Measurements from ENCODE around the gene EMILIN3.

DNA sequence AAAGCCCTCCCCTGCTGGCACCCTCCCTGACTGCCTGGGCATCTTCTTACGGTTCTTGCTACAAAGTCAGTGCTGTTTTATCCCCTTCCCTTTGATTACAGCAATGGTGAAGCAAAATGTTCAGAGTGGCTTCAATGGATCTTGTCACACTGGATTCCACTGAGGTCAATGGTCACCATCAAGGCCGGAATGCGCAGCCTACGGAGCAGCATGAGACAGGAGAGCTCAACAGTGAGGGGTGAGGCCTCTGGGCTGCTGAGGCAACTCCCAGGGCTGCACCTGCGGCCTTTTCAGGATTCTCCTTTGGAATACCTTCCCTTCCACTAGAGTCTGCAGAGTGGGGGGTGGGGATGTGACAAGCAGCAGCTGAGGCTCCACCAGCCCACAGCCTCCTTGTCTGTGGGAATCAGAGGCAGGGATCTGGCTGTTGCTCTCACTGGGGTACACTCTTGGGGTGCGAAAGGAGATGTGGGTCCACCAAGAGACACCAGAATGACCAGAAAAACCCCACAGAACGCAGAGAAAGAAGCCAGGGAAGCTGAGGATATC lies 40.4 kb upstream of the EMILIN3 start:
- TF ChIP-seq, protein P1, sequence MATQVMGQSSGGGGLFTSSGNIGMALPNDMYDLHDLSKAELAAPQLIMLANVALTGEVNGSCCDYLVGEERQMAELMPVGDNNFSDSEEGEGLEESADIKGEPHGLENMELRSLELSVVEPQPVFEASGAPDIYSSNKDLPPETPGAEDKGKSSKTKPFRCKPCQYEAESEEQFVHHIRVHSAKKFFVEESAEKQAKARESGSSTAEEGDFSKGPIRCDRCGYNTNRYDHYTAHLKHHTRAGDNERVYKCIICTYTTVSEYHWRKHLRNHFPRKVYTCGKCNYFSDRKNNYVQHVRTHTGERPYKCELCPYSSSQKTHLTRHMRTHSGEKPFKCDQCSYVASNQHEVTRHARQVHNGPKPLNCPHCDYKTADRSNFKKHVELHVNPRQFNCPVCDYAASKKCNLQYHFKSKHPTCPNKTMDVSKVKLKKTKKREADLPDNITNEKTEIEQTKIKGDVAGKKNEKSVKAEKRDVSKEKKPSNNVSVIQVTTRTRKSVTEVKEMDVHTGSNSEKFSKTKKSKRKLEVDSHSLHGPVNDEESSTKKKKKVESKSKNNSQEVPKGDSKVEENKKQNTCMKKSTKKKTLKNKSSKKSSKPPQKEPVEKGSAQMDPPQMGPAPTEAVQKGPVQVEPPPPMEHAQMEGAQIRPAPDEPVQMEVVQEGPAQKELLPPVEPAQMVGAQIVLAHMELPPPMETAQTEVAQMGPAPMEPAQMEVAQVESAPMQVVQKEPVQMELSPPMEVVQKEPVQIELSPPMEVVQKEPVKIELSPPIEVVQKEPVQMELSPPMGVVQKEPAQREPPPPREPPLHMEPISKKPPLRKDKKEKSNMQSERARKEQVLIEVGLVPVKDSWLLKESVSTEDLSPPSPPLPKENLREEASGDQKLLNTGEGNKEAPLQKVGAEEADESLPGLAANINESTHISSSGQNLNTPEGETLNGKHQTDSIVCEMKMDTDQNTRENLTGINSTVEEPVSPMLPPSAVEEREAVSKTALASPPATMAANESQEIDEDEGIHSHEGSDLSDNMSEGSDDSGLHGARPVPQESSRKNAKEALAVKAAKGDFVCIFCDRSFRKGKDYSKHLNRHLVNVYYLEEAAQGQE (IDR thresholded peaks at IDR 0.05; ENCODE audit: low read depth), result no peak
- TF ChIP-seq, protein P2, sequence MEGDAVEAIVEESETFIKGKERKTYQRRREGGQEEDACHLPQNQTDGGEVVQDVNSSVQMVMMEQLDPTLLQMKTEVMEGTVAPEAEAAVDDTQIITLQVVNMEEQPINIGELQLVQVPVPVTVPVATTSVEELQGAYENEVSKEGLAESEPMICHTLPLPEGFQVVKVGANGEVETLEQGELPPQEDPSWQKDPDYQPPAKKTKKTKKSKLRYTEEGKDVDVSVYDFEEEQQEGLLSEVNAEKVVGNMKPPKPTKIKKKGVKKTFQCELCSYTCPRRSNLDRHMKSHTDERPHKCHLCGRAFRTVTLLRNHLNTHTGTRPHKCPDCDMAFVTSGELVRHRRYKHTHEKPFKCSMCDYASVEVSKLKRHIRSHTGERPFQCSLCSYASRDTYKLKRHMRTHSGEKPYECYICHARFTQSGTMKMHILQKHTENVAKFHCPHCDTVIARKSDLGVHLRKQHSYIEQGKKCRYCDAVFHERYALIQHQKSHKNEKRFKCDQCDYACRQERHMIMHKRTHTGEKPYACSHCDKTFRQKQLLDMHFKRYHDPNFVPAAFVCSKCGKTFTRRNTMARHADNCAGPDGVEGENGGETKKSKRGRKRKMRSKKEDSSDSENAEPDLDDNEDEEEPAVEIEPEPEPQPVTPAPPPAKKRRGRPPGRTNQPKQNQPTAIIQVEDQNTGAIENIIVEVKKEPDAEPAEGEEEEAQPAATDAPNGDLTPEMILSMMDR (IDR thresholded peaks at IDR 0.05 in 2 of 3, conservative IDR thresholded peaks at IDR 0.05 in 1 of 3; ENCODE audit: borderline replicate concordance in 1 of 3, insufficient read depth in 1 of 3, low read depth in 2 of 3, low read length in 2 of 3), result no peak
- TF ChIP-seq POLR2AphosphoS5 (IDR thresholded peaks at IDR 0.05; ENCODE audit: low read depth, low read length), result no peak
- no peak for TF ChIP-seq YY1 (IDR thresholded peaks at IDR 0.05; ENCODE audit: extremely low read depth, insufficient replicate concordance, low read depth, low read length)
- TF ChIP-seq POLR2A (IDR thresholded peaks at IDR 0.05; ENCODE audit: borderline replicate concordance, extremely low read depth, insufficient read depth, insufficient read length), result no peak
- TF ChIP-seq, protein P3, sequence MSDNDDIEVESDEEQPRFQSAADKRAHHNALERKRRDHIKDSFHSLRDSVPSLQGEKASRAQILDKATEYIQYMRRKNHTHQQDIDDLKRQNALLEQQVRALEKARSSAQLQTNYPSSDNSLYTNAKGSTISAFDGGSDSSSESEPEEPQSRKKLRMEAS (IDR thresholded peaks at IDR 0.05), result no peak
- TF ChIP-seq EZH2phosphoT487 (IDR thresholded peaks at IDR 0.05; ENCODE audit: borderline replicate concordance), result no peak
- TF ChIP-seq RAD21 (IDR thresholded peaks at IDR 0.05; ENCODE audit: low read depth), result no peak
- TF ChIP-seq EGR1 (IDR thresholded peaks at IDR 0.05; ENCODE audit: low read depth), result no peak
- TF ChIP-seq FOSL1 (IDR thresholded peaks at IDR 0.05; ENCODE audit: low read depth), result no peak
- no peak for TF ChIP-seq SIN3A (IDR thresholded peaks at IDR 0.05; ENCODE audit: low read depth)
- no peak for TF ChIP-seq ELF1 (IDR thresholded peaks at IDR 0.05; ENCODE audit: borderline replicate concordance, low read depth)
